GM21390 (cell line): Measurements from ENCODE around the gene INVS.
"Not testable (repeated sequence)": the region's sequence is repeated elsewhere in the genome, so short reads cannot be mapped to it uniquely, and the experiment has no call there.

Experiments used
- ATAC-seq: cut with Tn5 transposase; IDR thresholded peaks from one replicate; pipeline ENCODE4 v1.9.1; 2021; ENCODE audit not compliant: unreplicated experiment

INVS gene

GRCh38 chr9:100120286-100120685 is 21.2 kb downstream of the INVS start:
- no peak for ATAC-seq

GRCh38 chr9:100125236-100125635 is 26.2 kb downstream of the INVS start:
- ATAC-seq, result no peak

- ATAC-seq, result no peak
Measured at GRCh38 chr9:100125910-100126309, 26.9 kb downstream of the INVS start.

- ATAC-seq, result no peak
Measured at GRCh38 chr9:100126423-100126822, 27.4 kb downstream of the INVS start.

GRCh38 chr9:100129772-100130171 is 30.7 kb downstream of the INVS start:
- no peak for ATAC-seq

- no peak for ATAC-seq
Measured at GRCh38 chr9:100131216-100131615, 32.2 kb downstream of the INVS start.

GRCh38 chr9:100131875-100132430 is 32.9 kb downstream of the INVS start:
- ATAC-seq, result no peak

- no peak for ATAC-seq
Measured at GRCh38 chr9:100134731-100135130, 35.7 kb downstream of the INVS start.

GRCh38 chr9:100136799-100137198 is 37.8 kb downstream of the INVS start:
- ATAC-seq, result not testable (repeated sequence)

- ATAC-seq, result not testable (repeated sequence)
Measured at GRCh38 chr9:100140303-100140702, 41.3 kb downstream of the INVS start.

GRCh38 chr9:100141862-100142261 is 42.8 kb downstream of the INVS start:
- not testable (repeated sequence) for ATAC-seq

GRCh38 chr9:100145167-100145934 is 46.3 kb downstream of the INVS start:
- ATAC-seq, result not testable (repeated sequence)

- not testable (repeated sequence) for ATAC-seq
Measured at GRCh38 chr9:100145976-100146375, 46.9 kb downstream of the INVS start.

- no peak for ATAC-seq
Measured at GRCh38 chr9:100150214-100150613, 51.2 kb downstream of the INVS start.

- no peak for ATAC-seq
Measured at GRCh38 chr9:100160021-100160420, 61.0 kb downstream of the INVS start.

- no peak for ATAC-seq
Measured at GRCh38 chr9:100167176-100167575, 68.1 kb downstream of the INVS start.

GRCh38 chr9:100167915-100168654 is 69.0 kb downstream of the INVS start:
- no peak for ATAC-seq

- no peak for ATAC-seq
Measured at GRCh38 chr9:100170085-100170484, 71.0 kb downstream of the INVS start.

- no peak for ATAC-seq
Measured at GRCh38 chr9:100170556-100170955, 71.5 kb downstream of the INVS start.

- no peak for ATAC-seq
Measured at GRCh38 chr9:100186356-100186755, 87.3 kb downstream of the INVS start.

- no peak for ATAC-seq
Measured at GRCh38 chr9:100190339-100190738, 91.3 kb downstream of the INVS start.

GRCh38 chr9:100191264-100191663 is 92.2 kb downstream of the INVS start:
- ATAC-seq, result no peak
